RWPE2 (cell line): ENCODE measurements around the gene PLRG1.
"Not testable (repeated sequence)": the region's sequence is repeated elsewhere in the genome, so short reads cannot be mapped to it uniquely, and the experiment has no call there.

Source experiments
- ATAC-seq: fragments of 200-7000 bp; cut with Tn5 transposase; 3 replicates; pipeline ENCODE4 v1.9.1; 2021; ENCODE audit warnings: low read depth
- DNase-seq: peaks from one replicate; pipeline ENCODE4 v3.0.0-alpha.2; 2020; ENCODE audit warnings: low spot score
- H3K27ac ChIP-seq: fragments of 450-650 bp; 2 replicates; pipeline ENCODE4 v1.5.1; 2017; ENCODE audit warnings: mild to moderate bottlenecking; ENCODE audit not compliant: poor library complexity, severe bottlenecking
- H3K27me3 ChIP-seq: fragments of 250-450 bp; sonication (Bioruptor Pico); 2 replicates; pipeline ENCODE4 v1.5.1; 2021; ENCODE audit warnings: mild to moderate bottlenecking, moderate library complexity; ENCODE audit not compliant: insufficient read depth, poor library complexity, severe bottlenecking
- H3K36me3 ChIP-seq: fragments of 250-450 bp; sonication (Bioruptor Pico); 2 replicates; pipeline ENCODE4 v1.5.1; 2020; ENCODE audit warnings: low read depth, mild to moderate bottlenecking, moderate library complexity
- H3K4me1 ChIP-seq: fragments of 250-450 bp; sonication (Bioruptor Pico); 2 replicates; pipeline ENCODE4 v1.5.1; 2021; ENCODE audit warnings: mild to moderate bottlenecking, moderate library complexity; ENCODE audit not compliant: insufficient read depth, poor library complexity, severe bottlenecking
- H3K4me3 ChIP-seq: fragments of 250-450 bp; sonication (Bioruptor Pico); 2 replicates; pipeline ENCODE4 v1.5.1; 2021; ENCODE audit warnings: mild to moderate bottlenecking, moderate library complexity; ENCODE audit not compliant: severe bottlenecking
- H3K9me3 ChIP-seq: fragments of 250-450 bp; sonication (Bioruptor Pico); 2 replicates; pipeline ENCODE4 v1.5.1; 2021; ENCODE audit warnings: mild to moderate bottlenecking, moderate library complexity; ENCODE audit not compliant: severe bottlenecking
- TF ChIP-seq, protein P1 (sequence below): fragments of 450-650 bp; IDR thresholded peaks from one replicate; pipeline ENCODE4 v1.5.1; 2017; ENCODE audit warnings: mild to moderate bottlenecking, moderate library complexity; ENCODE audit not compliant: poor library complexity, severe bottlenecking

Gene PLRG1

DNA sequence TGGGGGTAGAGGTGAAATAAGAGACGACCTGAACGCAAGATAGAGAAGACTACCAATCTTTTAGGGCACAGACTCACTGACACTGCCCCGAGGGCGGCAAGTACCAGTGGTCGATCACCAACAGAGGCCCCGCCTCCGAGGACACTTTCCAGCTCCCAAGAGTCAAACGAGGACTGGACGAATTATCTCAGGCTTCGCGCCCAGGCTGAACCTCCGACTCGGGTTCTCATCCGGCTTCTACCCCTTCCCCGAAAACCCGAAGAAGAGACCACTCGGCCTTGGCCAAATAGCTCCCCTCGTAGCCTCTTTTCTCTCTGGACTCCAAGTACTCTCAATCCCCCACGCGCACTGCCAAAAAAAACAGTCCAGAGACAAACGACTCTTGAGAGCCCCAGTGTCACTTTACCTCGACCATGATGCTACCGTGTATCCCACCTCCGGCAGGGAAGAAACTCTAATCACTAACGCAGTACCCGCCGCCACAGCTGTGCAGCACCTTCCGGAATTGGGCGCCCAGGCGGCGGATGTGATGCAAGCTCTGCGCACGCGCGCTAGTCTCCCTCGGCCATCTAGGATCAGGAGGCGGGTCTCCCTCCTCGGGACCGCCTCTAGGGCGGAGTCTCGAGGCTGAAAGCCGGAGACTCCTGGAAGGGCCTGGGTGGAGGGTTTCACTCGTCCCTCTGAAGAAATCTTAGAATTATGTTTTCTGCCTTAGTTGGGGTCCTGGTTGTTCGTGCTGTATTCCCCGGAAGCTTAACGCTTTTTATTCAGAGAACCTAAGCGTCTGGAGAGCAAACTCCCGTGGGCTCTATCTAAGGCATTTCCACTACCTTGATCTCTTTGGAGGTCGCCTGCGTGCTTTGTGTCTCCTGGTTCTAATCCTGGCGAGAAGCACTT lies at the start of gene PLRG1:
Gene PLRG1, minus strand, starts transcription at position 507 of the 897 bp plus-strand sequence. Its CDS starts 92 bp downstream, at position 415.
- DNase-seq (peak; percentile 92), ATAC-seq (peak; percentile 95)
- Histone ChIP-seq H3K27ac (peak within 1 kb of the TSS; percentile 17), H3K27me3 (no peaks in the 10 kb centered on the region), H3K4me1 (peaks cover 12% of the 10 kb centered on the region), H3K4me3 (peak within 1 kb of the TSS; percentile 50), H3K9me3 (no peaks in the 10 kb centered on the region), H3K36me3 (peaks cover 42% of the 10 kb centered on the region)
- TF ChIP-seq, protein P1, sequence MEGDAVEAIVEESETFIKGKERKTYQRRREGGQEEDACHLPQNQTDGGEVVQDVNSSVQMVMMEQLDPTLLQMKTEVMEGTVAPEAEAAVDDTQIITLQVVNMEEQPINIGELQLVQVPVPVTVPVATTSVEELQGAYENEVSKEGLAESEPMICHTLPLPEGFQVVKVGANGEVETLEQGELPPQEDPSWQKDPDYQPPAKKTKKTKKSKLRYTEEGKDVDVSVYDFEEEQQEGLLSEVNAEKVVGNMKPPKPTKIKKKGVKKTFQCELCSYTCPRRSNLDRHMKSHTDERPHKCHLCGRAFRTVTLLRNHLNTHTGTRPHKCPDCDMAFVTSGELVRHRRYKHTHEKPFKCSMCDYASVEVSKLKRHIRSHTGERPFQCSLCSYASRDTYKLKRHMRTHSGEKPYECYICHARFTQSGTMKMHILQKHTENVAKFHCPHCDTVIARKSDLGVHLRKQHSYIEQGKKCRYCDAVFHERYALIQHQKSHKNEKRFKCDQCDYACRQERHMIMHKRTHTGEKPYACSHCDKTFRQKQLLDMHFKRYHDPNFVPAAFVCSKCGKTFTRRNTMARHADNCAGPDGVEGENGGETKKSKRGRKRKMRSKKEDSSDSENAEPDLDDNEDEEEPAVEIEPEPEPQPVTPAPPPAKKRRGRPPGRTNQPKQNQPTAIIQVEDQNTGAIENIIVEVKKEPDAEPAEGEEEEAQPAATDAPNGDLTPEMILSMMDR = no peak

DNA sequence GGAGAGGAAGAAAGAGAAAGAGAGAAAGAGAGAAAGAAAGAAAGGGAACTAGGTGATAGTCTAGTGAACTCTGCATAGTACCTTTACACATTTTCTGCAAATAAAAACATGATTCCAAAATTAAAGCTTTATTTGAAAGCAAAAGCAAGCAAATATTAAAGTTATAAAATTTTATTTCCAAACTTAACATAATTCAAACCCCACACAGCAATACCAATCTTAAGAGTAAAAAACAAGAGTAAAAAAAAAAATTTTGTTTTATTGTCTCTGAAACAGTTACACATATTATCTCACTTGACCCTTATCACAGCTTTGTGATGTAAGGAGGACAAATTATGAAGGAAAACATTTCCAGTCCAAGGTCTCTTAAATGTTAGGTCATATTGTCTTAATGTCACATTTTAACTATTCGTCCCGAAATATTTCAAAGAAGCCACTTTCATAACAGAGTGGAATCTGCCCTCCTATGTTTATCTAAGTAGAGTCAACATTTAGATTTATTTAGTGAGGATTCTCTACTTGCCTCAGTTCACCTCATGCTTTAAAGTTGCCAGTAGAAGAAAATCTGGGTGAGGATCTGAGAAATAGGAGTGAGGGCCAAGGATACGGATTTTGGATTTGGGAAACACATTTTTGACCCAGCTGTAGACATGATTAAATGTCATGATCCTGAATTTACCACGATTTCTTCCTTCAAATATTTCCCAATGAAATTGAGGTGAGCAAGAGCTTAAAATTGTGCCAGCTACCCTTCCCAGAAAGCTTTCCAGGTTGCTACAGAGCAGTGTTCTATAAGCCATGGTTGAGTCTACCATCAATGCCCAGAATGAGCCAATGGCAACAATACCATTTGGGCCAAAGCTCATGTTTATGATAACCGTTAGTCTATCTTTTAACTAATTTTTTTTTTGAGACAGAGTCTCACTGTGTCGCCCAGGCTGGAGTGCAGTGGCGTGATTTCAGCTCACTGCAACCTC lies 47.9 kb upstream of the PLRG1 start:
- Histone ChIP-seq H3K9me3 (no peaks in the 10 kb centered on the region), H3K4me1 (peaks cover 5% of the 10 kb centered on the region), H3K27me3 (no peaks in the 10 kb centered on the region), H3K36me3 (no peaks in the 10 kb centered on the region), H3K27ac (no peak overlapping the region), H3K4me3 (no peak overlapping the region)
- ATAC-seq = no peak
- TF ChIP-seq, protein P1 = no peak
- DNase-seq = no peak

DNA sequence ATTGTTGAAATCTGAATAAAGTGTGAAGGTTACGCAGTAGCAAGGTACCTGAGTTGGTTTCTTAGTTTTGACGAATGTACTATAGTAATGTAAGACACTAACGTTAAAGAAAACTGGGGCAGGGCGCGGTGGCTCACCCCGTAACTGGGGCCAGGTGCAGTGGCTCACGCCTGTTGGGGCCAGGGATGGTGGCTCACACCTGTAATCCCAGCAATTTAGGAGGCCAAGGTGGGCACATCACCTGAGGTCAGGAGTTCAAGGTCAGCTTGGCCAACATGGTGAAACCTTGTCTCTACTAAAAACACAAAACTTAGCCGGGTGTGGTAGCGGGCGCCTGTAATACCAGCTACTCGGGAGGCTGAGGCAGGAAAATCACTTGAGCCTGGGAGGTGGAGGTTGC lies 47.1 kb upstream of the PLRG1 start:
- ATAC-seq, H3K9me3 ChIP-seq, H3K36me3 ChIP-seq, H3K4me1 ChIP-seq, H3K27ac ChIP-seq, H3K27me3 ChIP-seq, DNase-seq, H3K4me3 ChIP-seq: not testable (repeated sequence)

DNA sequence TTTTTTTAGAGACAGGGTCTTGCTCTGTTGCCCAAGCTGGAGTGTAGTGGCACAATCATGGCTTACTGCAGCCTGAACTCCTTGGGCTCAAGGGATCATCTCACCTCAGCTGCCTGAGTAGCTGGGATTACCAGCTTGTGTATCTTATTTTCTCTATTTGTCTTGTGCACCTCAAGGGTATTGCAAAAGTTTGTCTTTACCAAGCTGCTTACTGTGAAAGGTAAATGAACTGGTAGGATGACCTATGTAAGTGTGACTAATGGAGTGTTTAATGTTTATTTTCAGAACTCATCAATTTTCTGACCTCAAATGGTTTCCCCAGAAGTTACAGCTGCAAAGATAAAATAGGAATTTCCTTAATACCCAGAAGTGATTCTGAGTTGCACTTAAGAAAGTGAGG lies 45.6 kb upstream of the PLRG1 start:
- DNase-seq (no peak), ATAC-seq (peak; percentile 96)
- no peaks in the 10 kb centered on the region for H3K36me3 ChIP-seq
- no peaks in the 10 kb centered on the region for H3K4me1 ChIP-seq
- no peaks in the 10 kb centered on the region for H3K27me3 ChIP-seq
- TF ChIP-seq, protein P1 = no peak
- H3K9me3 ChIP-seq = no peaks in the 10 kb centered on the region
- H3K4me3 ChIP-seq = no peak overlapping the region
- H3K27ac ChIP-seq = no peak overlapping the region

DNA sequence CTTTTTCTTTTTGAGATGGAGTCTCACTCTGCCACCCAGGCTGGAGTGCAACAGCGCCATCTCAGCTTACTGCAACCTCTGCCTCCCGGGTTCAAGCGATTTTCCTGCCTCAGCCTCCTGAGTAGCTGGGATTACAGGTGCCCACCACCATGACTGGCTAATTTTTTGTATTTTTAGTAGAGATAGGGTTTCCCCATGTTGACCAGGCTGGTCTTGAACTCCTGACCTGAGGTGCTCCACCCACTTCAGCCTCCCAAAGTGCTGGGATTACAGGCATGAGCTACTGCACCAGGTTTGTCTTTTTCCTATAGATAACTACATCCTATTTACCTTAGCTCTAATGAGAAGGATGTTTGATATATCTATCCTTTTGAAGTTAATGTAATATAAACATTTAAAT lies 44.1 kb upstream of the PLRG1 start:
- not testable (repeated sequence) for H3K4me3 ChIP-seq, H3K27me3 ChIP-seq, DNase-seq, ATAC-seq, H3K4me1 ChIP-seq, H3K9me3 ChIP-seq, H3K27ac ChIP-seq, H3K36me3 ChIP-seq
